GM19455 (cell line): ENCODE measurements around the gene ZNF419.

Source experiments
- ATAC-seq: cut with Tn5 transposase; IDR thresholded peaks from one replicate; pipeline ENCODE4 v1.9.1; 2021; ENCODE audit not compliant: unreplicated experiment

ZNF419 gene

GRCh38 chr19:57527136-57527881 lies 39.8 kb downstream of the ZNF419 start, which contains the start of gene ZNF549:
TSS of gene ZNF549 (plus strand) at chr19:57527356. CDS start at chr19:57527574, 218 bp downstream.
- ATAC-seq, result peak; percentile 96

GRCh38 chr19:57537953-57538547 lies 50.5 kb downstream of the ZNF419 start:
- ATAC-seq, result no peak
